ENCODE data around the gene COPZ2.

GRCh38 chr17:48064638-48065037 lies 27.0 kb upstream of the COPZ2 start:
- TF ChIP-seq POLR2A (IDR thresholded peaks at IDR 0.05): no peak
- TF ChIP-seq, protein P1, sequence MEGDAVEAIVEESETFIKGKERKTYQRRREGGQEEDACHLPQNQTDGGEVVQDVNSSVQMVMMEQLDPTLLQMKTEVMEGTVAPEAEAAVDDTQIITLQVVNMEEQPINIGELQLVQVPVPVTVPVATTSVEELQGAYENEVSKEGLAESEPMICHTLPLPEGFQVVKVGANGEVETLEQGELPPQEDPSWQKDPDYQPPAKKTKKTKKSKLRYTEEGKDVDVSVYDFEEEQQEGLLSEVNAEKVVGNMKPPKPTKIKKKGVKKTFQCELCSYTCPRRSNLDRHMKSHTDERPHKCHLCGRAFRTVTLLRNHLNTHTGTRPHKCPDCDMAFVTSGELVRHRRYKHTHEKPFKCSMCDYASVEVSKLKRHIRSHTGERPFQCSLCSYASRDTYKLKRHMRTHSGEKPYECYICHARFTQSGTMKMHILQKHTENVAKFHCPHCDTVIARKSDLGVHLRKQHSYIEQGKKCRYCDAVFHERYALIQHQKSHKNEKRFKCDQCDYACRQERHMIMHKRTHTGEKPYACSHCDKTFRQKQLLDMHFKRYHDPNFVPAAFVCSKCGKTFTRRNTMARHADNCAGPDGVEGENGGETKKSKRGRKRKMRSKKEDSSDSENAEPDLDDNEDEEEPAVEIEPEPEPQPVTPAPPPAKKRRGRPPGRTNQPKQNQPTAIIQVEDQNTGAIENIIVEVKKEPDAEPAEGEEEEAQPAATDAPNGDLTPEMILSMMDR (IDR thresholded peaks at IDR 0.05): no peak
